Smooth muscle cell (in vitro differentiated cells): ENCODE measurements around the gene TRIM15. TPM values are rescaled to one million over a fixed set of nuclear protein-coding genes. Genes with fewer than 3 reads are reported as not detected.

Experiments
- polyA plus RNA-seq: library from polyadenylated mRNA; unstranded; fragments of >200 nt; fragmentation: Nextera tagmentation; extraction: Ambion mirVana; gene quantifications from 2 replicates; pipeline ENCODE4 v1.2.1, GENCODE V29; 2016
- small RNA-seq: library from RNA; depleted of rRNA; stranded (forward); fragments of <200 nt; gene quantifications from one replicate; pipeline ENCODE3, GENCODE V24; 2014
- total RNA-seq: library from RNA; depleted of rRNA; stranded (reverse); fragments of >200 nt; gene quantifications from 2 replicates; pipeline ENCODE4 v1.2.3, GENCODE V29; 2014

TRIM15 gene
- total and polyA plus RNA-seq, 2 experiments from 2014 or later: not detected

Small RNA genes lying within 50 kb of the gene (small RNA-seq; reads per million reads assigned to genes)
- gene RF00554: not detected

Other genes starting within 250 kb of the TRIM15 start
- gene HLA-A, start 221.0 kb upstream of the TRIM15 start, total RNA-seq: 287 and 310 TPM in 2 replicates
- 489 and 558 TPM in 2 replicates for gene HLA-A, start 221.0 kb upstream of the TRIM15 start, polyA plus RNA-seq
- 17.3 and 21.0 TPM in 2 replicates for gene POLR1H, start 102.3 kb upstream of the TRIM15 start, total RNA-seq
- gene POLR1H, start 102.3 kb upstream of the TRIM15 start, polyA plus RNA-seq: 35.1 and 41.7 TPM in 2 replicates
- gene PPP1R11, start 96.3 kb upstream of the TRIM15 start, total RNA-seq: 48.8 and 63.4 TPM in 2 replicates
- 76.8 and 80.2 TPM in 2 replicates for gene PPP1R11, start 96.3 kb upstream of the TRIM15 start, polyA plus RNA-seq
- 0.18 and 0.90 TPM in 2 replicates for gene RNF39, start 87.8 kb upstream of the TRIM15 start, total RNA-seq
- gene RNF39, start 87.8 kb upstream of the TRIM15 start, polyA plus RNA-seq: 0.70 and 0.74 TPM in 2 replicates
- gene TRIM31, start 50.5 kb upstream of the TRIM15 start, total RNA-seq: 0.18 TPM in 1 of 2 replicates, not detected in the other
- gene TRIM31, start 50.5 kb upstream of the TRIM15 start, polyA plus RNA-seq: not detected in 2 replicates
- not detected in 2 replicates for gene TRIM40, start 27.4 kb upstream of the TRIM15 start, total RNA-seq
- gene TRIM40, start 27.4 kb upstream of the TRIM15 start, polyA plus RNA-seq: not detected in 2 replicates
- not detected in 2 replicates for gene TRIM10, start 2.3 kb upstream of the TRIM15 start, total RNA-seq
- gene TRIM10, start 2.3 kb upstream of the TRIM15 start, polyA plus RNA-seq: not detected in 2 replicates
- 17.1 and 20.4 TPM in 2 replicates for gene TRIM26, start 49.9 kb downstream of the TRIM15 start, total RNA-seq
- gene TRIM26, start 49.9 kb downstream of the TRIM15 start, polyA plus RNA-seq: 21.3 and 25.5 TPM in 2 replicates
- 21.9 and 22.6 TPM in 2 replicates for gene TRIM39, start 163.4 kb downstream of the TRIM15 start, total RNA-seq
- 12.4 and 14.5 TPM in 2 replicates for gene TRIM39, start 163.4 kb downstream of the TRIM15 start, polyA plus RNA-seq
- gene RPP21, start 181.6 kb downstream of the TRIM15 start, total RNA-seq: 66.3 and 67.1 TPM in 2 replicates
- 77.5 and 114 TPM in 2 replicates for gene RPP21, start 181.6 kb downstream of the TRIM15 start, polyA plus RNA-seq